GM12892 (cell line): ENCODE results near the gene AKR7A2.
"Not testable (repeated sequence)": the region's sequence is repeated elsewhere in the genome, so short reads cannot be mapped to it uniquely, and the experiment has no call there.

Experiments
- DNase-seq: peaks from one replicate; pipeline ENCODE4 v3.0.0; 2011; ENCODE audit not compliant: insufficient read length
- FAIRE-seq: peaks from 2 replicates; lab custom pipeline; 2011; peaks lifted over from hg19 to GRCh38; lab: Jason Lieb, UNC
- POLR2A ChIP-seq: IDR thresholded peaks from 2 replicates; pipeline ENCODE4 v1.6.1; 2011; ENCODE audit warnings: low read depth, low read length, control low read depth
- POLR2AphosphoS5 ChIP-seq: IDR thresholded peaks from 2 replicates; pipeline ENCODE4 v1.6.1; 2011; ENCODE audit warnings: low read depth, low read length, control low read depth
- TAF1 ChIP-seq: IDR thresholded peaks from 2 replicates; pipeline ENCODE4 v1.6.1; 2011; ENCODE audit warnings: low read depth, mild to moderate bottlenecking, control low read depth, low read length, borderline replicate concordance

AKR7A2 gene

DNA sequence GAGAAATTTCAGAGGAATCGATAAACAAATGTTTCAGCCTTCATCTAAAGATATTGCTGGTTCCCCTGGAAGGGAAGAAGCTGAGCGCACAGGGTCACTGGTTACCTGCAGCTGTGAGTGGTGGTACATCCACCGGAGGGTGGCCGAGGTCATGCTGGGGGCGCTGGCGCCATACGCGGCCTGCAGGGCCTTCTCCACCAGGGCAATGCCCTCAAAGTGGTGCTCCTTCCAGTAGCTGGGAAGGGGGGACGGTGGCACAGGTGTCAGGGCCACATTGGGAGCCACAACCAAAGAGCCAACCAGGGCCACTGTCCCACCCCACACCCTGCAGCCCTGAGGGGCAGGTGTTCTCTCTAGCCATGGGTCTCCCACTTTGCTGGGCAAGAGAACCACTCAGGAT lies 28.1 kb downstream of the AKR7A2 start:
- FAIRE-seq = no peak
- no peak for TF ChIP-seq POLR2A
- no peak for DNase-seq

DNA sequence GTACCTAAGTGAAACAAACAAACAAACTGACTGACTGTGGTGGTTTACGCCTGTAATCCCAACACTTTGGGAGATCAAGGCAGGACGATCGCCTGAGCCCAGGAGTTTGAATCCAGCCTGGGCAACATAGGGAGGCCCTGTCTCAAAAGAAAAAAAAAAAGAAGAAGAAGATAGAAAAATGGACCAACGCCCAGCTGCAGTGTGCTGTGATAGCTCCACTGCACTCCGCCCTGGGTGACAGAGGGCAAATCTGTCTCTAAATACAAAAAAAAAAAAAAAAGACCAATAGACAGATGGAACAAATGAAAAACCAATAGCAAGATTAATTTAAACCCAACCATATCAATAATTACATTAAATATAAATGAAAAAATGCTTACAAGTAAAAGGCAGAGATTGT lies 37.3 kb downstream of the AKR7A2 start:
- TF ChIP-seq POLR2AphosphoS5 (no peak), TAF1 (no peak), POLR2A (no peak)
- no peak for DNase-seq

GRCh38 chr1:19273844-19274531 lies 38.0 kb downstream of the AKR7A2 start:
- FAIRE-seq, DNase-seq: not testable (repeated sequence)

More for the DNA sequence above, 37.3 kb downstream of the AKR7A2 start:
- FAIRE-seq = no peak

DNA sequence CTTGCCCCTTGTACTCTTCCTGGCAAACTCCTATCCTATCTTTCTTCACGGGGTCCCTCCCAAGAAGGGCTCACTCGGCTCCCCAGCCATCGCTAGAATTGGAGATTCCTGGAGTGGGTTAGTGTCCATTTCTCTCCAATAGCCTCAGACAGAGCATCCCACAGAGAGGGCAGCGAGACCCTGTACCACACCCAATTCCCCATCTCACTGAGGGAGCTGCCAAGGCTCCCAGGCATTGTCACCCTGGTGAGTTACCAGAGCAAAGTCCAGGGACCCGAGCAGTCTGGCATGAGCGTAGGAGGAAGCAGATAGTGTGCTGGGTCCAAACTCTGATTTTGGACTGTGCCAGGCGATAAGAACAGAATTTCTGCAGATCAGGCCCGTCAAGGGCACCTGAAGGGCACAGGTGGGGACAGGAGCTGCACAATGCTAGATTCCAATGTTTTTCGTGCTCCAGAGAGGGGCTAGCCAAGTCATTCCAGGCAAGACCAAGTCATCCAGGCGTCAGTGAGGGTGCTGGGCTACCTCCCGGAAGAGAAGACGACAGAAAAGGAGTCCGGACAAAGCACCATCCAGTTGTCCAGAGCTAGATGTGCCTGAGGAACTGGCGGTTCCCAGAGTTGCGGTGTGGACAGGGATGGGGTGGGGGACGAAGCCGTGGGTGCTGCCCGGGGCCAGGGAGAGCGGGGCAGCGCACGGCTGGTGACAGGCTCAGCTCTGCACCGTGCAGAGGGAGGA lies 38.7 kb downstream of the AKR7A2 start:
- DNase-seq = no peak
- FAIRE-seq = no peak
- no peak for TF ChIP-seq TAF1

DNA sequence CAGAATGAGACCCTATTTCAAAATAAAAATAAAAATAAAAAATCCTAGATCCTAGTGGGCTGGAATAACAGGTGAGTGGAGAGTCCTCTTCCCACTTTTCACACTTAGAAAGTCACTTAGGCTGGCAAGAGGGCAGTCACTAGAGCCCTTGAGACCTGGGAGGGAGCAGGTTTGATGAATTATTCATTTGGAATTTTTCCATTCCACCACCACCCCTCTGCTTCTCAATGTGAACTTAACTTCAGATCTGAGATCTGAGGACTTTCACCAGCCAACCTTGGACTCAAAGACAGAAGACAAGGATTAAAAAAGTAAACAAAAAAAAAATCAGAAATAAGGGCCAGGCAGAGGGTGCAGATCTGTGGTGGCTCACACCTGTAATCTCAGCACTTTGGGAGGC lies 39.9 kb downstream of the AKR7A2 start:
- no peak for TF ChIP-seq POLR2AphosphoS5
- no peak for TF ChIP-seq POLR2A
- no peak for TF ChIP-seq TAF1
- FAIRE-seq (no peak), DNase-seq (no peak)

DNA sequence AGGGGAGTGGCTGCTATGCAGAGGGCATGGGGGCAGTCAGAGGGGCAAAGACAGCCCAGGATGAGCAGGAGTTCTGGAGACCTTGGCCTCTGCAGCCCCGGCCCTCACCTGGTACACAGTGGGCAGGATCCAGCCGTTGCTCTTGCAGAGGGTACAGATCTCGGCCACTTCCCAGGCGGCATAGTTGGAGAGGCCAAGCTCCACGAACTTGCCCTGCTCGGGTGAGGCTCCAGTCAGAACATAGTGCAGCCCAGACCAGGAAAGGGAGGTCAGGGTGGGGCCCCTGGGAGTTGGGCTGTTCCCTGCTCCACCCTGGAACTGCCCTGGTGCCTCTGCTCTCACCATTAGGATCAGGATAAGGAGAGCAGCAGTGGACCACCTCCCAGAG lies 41.6 kb downstream of the AKR7A2 start:
- not testable (repeated sequence) for FAIRE-seq, DNase-seq

- FAIRE-seq = peak; percentile 30
- DNase-seq = not testable (repeated sequence)
Observed at GRCh38 chr1:19269427-19270342, 42.3 kb downstream of the AKR7A2 start.

DNA sequence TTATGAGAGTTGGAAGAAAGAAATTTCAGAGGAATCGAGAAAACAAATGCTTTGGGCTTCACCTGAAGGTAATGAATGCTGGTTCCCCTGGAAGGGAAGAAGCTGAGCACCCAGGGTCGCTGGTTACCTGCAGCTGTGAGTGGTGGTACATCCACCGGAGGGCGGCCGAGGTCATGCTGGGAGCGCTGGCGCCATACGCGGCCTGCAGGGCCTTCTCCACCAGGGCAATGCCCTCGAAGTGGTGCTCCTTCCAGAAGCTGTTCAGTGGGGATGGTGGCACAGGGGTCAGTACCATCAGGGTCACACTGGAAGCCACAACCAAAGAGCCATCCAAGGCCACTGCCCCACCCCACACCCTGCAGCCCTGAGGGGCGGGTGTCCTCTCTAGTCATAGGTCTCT lies 43.5 kb downstream of the AKR7A2 start:
- no peak for DNase-seq
- no peak for FAIRE-seq
- TF ChIP-seq POLR2AphosphoS5 (no peak), TAF1 (no peak), POLR2A (no peak)

DNA sequence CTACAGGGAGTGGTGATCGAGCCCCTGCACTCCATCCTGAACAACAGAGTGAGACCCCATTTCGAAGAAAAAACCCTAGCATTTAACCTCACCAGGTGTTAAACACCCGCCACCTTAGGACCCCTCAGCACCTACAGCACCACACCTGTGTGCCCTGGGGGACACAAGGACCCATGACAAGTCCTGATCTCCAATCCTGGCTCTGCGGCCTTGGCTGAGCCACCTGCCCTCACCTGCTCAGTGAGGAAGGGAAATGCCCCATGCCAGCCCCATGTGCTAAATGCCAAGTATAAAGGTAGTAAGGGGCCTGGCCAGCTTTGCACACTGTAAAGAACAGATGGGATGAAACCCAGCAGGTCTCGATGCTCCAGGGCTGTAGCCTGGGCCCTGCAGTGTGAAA lies 49.2 kb downstream of the AKR7A2 start:
- FAIRE-seq (no peak), DNase-seq (no peak)
- TF ChIP-seq TAF1 (no peak), POLR2A (no peak), POLR2AphosphoS5 (no peak)

DNA sequence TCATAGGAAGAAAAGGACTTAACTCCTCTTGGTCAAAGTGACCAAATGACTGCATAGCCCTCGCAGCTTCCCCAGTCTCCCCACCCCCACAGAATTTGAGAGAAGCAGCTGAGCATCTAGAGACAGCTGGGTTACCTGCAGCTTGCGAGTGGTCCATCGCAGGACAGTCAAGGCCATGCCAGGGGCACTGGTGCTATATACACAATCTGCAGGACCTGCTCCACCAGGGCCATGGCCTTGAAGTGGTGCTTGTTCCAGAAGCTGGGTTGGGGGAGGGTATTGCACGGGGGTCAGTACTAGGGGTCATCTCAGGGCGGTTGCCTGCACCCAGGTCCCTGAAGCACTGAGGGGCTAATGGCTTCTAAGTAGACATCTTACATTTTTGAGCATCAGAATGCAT lies 49.9 kb downstream of the AKR7A2 start:
- FAIRE-seq = no peak
- DNase-seq = no peak
- peak; percentile 44; the same call in 1 of the 2 replicates for TF ChIP-seq POLR2A
- TF ChIP-seq POLR2AphosphoS5 = 0 out of 2 replicates have a peak, but pooled peaks have one; percentile 47
- no peak for TF ChIP-seq TAF1

- peak; percentile 24 for FAIRE-seq
Observed at GRCh38 chr1:19260211-19261138, 51.5 kb downstream of the AKR7A2 start.

DNA sequence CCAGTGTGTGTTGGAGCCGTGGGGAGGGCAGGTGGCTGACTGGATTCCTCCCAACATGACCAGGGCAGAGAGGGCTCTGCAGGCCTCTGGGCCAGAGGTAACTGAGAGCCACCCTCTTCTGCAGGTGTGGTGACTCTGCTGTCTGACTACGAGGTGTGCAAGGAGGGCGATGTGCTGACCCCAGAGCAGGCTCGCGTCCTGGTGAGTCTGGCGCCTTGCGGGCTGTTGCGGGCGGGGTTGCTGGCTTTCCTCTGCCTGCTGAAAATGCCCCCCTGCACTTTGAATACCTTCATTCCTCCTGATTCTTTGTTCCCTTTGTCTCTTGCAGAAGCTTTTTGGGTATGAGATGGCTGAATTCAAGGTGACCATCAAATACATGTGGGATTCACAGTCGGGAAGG lies 53.6 kb downstream of the AKR7A2 start:
- no peak for FAIRE-seq

More at GRCh38 chr1:19260211-19261138, 51.5 kb downstream of the AKR7A2 start:
- TF ChIP-seq TAF1 (no peak), POLR2AphosphoS5 (peak; percentile 73)
- no peak for DNase-seq

More for the DNA sequence above, 53.6 kb downstream of the AKR7A2 start:
- TF ChIP-seq POLR2AphosphoS5 (no peak; the same call in 1 of the 2 replicates), TAF1 (no peak), POLR2A (no peak)
- DNase-seq = no peak
